SK-N-SH (cell line): ENCODE measurements around the gene ZCCHC10. TPM values are rescaled to one million over a fixed set of nuclear protein-coding genes. Genes with fewer than 3 reads are reported as not detected.

Experiments
- CTCF ChIA-PET: fragments of 300-600, 350-600 bp; formaldehyde crosslinking; extraction: SDS; loops from one replicate; lab custom pipeline; 2021; lab: Yijun Ruan, JAX
- POLR2A ChIA-PET: fragments of 350-600 bp; sonication (Branson Sonifier 250); formaldehyde crosslinking; extraction: SDS; loops from one replicate; lab custom pipeline; 2020; ENCODE audit warnings: antibody characterized with exemption, inconsistent platforms; lab: Yijun Ruan, JAX
- DNase-seq: peaks from one replicate; pipeline ENCODE4 v3.0.0; 2012
- H2AFZ ChIP-seq: fragments of 200-600 bp; sonication (generic); 2 replicates; pipeline ENCODE4 v1.8.1; 2016; ENCODE audit warnings: antibody characterized with exemption, mild to moderate bottlenecking, low read depth
- H3F3A ChIP-seq: fragments of 200-600 bp; sonication (generic); replicated peaks from 2 replicates; pipeline ENCODE3; 2016; ENCODE audit warnings: antibody characterized with exemption, mild to moderate bottlenecking; ENCODE audit not compliant: insufficient read depth
- H3K27ac ChIP-seq, 2 experiments: fragments of 200-500 bp in 1 of 2; fragments of 200-600 bp in 1 of 2; sonication (Bioruptor generic) in 1 of 2; sonication (generic), shearing (Covaris generic) in 1 of 2; 2 replicates each; pipeline versions ENCODE4 v1.5.1 to v1.6.1; 2014 to 2016; ENCODE audit warnings: low read depth in 2 of 2, inconsistent platforms in 1 of 2, low read length in 1 of 2, mild to moderate bottlenecking in 1 of 2, mixed read lengths in 1 of 2
- H3K27me3 ChIP-seq: fragments of 200-600 bp; sonication (generic), shearing (Covaris generic); 2 replicates; pipeline ENCODE4 v1.6.1; 2016; ENCODE audit warnings: mixed run types; ENCODE audit not compliant: insufficient read depth
- H3K36me3 ChIP-seq, 2 experiments: fragments of 200-500 bp in 1 of 2; fragments of 200-600 bp in 1 of 2; sonication (Bioruptor generic) in 1 of 2; sonication (generic) in 1 of 2; replicated peaks in 1 of 2; 2 replicates each; pipeline versions ENCODE3 to v1.5.1; 2014 to 2016; ENCODE audit warnings: low read length in 1 of 2, mild to moderate bottlenecking in 1 of 2; ENCODE audit not compliant: insufficient read depth in 2 of 2, control insufficient read depth in 1 of 2
- H3K4me1 ChIP-seq, 2 experiments: fragments of 200-500 bp in 1 of 2; fragments of 200-600 bp in 1 of 2; sonication (Bioruptor generic) in 1 of 2; sonication (generic), shearing (Covaris generic) in 1 of 2; 2 replicates each; pipeline versions ENCODE4 v1.5.1 to v1.6.1; 2014 to 2016; ENCODE audit warnings: low read depth in 1 of 2, low read length in 1 of 2, mixed run types in 1 of 2; ENCODE audit not compliant: insufficient read depth in 2 of 2, control insufficient read depth in 1 of 2
- H3K4me2 ChIP-seq: fragments of 200-600 bp; sonication (generic), shearing (Covaris generic); 2 replicates; pipeline ENCODE4 v1.6.1; 2017; ENCODE audit warnings: mixed run types
- H3K4me3 ChIP-seq, 2 experiments: fragments of 200-500 bp in 1 of 2; fragments of 200-600 bp in 1 of 2; sonication (Bioruptor generic) in 1 of 2; sonication (generic), shearing (Covaris generic) in 1 of 2; 2 replicates each; pipeline versions ENCODE4 v1.5.1 to v1.8.1; 2014 to 2016; ENCODE audit warnings: low read depth in 2 of 2, inconsistent platforms in 1 of 2, low read length in 1 of 2, mild to moderate bottlenecking in 1 of 2, mixed read lengths in 1 of 2, moderate library complexity in 1 of 2
- H3K79me2 ChIP-seq: fragments of 200-600 bp; sonication (generic); 2 replicates; pipeline ENCODE4 v1.8.1; 2017; ENCODE audit warnings: mild to moderate bottlenecking; ENCODE audit not compliant: insufficient read depth
- H3K9ac ChIP-seq: fragments of 200-600 bp; sonication (generic); 2 replicates; pipeline ENCODE4 v1.6.1; 2017; ENCODE audit warnings: mixed run types
- H3K9me2 ChIP-seq: fragments of 200-600 bp; sonication (generic); 2 replicates; pipeline ENCODE4 v1.6.1; 2017; ENCODE audit warnings: mixed run types
- H3K9me3 ChIP-seq: fragments of 200-600 bp; sonication (generic); 2 replicates; pipeline ENCODE4 v1.6.1; 2017; ENCODE audit warnings: mixed run types, mild to moderate bottlenecking, moderate library complexity
- H4K20me1 ChIP-seq: fragments of 200-600 bp; sonication (generic); 2 replicates; pipeline ENCODE4 v1.6.1; 2017; ENCODE audit warnings: mild to moderate bottlenecking, mixed run types; ENCODE audit not compliant: insufficient read depth
- CHD2 ChIP-seq: fragments of 150-350 bp; IDR thresholded peaks from 2 replicates; pipeline ENCODE4 v1.6.1; 2018; ENCODE audit warnings: low read length; ENCODE audit not compliant: partially characterized antibody
- ELF1 ChIP-seq: IDR thresholded peaks from 2 replicates; pipeline ENCODE4 v1.4.0; 2012
- EZH2phosphoT487 ChIP-seq: fragments of 200-600 bp; sonication (generic); IDR thresholded peaks from 2 replicates; pipeline ENCODE4 v1.6.1; 2017; ENCODE audit warnings: low read depth, mixed run types, mild to moderate bottlenecking, antibody characterized with exemption, moderate library complexity, borderline replicate concordance
- FOSL2 ChIP-seq: IDR thresholded peaks from 2 replicates; pipeline ENCODE4 v1.4.0; 2012; ENCODE audit warnings: low read depth, mild to moderate bottlenecking, moderate library complexity, borderline replicate concordance
- FOXJ3 ChIP-seq: sonication (generic); formaldehyde crosslinking; IDR thresholded peaks from 2 replicates; pipeline ENCODE4 v1.5.1; 2020; ENCODE audit warnings: mild to moderate bottlenecking, missing genetic modification reagents
- GABPA ChIP-seq: IDR thresholded peaks from 2 replicates; pipeline ENCODE4 v1.4.0; 2012; ENCODE audit warnings: low read depth, mild to moderate bottlenecking
- IRF3 ChIP-seq: fragments of 150-350 bp; IDR thresholded peaks from 2 replicates; pipeline ENCODE4 v1.6.1; 2016; ENCODE audit warnings: mild to moderate bottlenecking, low read depth, low read length
- MXI1 ChIP-seq: IDR thresholded peaks from 2 replicates; pipeline ENCODE4 v1.6.1; 2012; ENCODE audit warnings: mild to moderate bottlenecking, low read depth, low read length, improper control_type of control experiment
- NRF1 ChIP-seq: IDR thresholded peaks from 2 replicates; pipeline ENCODE4 v1.6.1; 2012; ENCODE audit warnings: low read depth, mild to moderate bottlenecking, low read length
- POLR2AphosphoS5 ChIP-seq: IDR thresholded peaks from 2 replicates; pipeline ENCODE4 v1.6.1; 2012; ENCODE audit warnings: low read depth, low read length
- RCOR1 ChIP-seq: fragments of 150-350 bp; IDR thresholded peaks from 2 replicates; pipeline ENCODE4 v1.6.1; 2017; ENCODE audit warnings: antibody characterized with exemption, low read length
- SIN3A ChIP-seq: IDR thresholded peaks from 2 replicates; pipeline ENCODE4 v1.6.1; 2012; ENCODE audit warnings: low read depth, mild to moderate bottlenecking, low read length, moderate library complexity, borderline replicate concordance
- TCF12 ChIP-seq: IDR thresholded peaks from 2 replicates; pipeline ENCODE4 v1.4.0; 2012
- TEAD4 ChIP-seq: IDR thresholded peaks from 2 replicates; pipeline ENCODE4 v1.4.0; 2012; ENCODE audit warnings: mild to moderate bottlenecking, borderline replicate concordance; ENCODE audit not compliant: insufficient read depth
- USF1 ChIP-seq: IDR thresholded peaks from 2 replicates; pipeline ENCODE4 v1.4.0; 2012; ENCODE audit warnings: low read depth, borderline replicate concordance
- ZBTB33 ChIP-seq: IDR thresholded peaks from 2 replicates; pipeline ENCODE4 v1.4.0; 2012; ENCODE audit warnings: low read depth, borderline replicate concordance
- WGBS: methylation state at CpG from one replicate; pipeline ENCODE4 v1.1.6; 2017; ENCODE audit warnings: low lambda C conversion rate; 5-methylcytosine and 5-hydroxymethylcytosine counted together
- polyA plus RNA-seq, 3 experiments: library from polyadenylated mRNA; depleted of rRNA; stranded (reverse); fragments of >200 nt; gene quantifications; 2 replicates each; pipeline ENCODE4 v1.2.3, GENCODE V29; 2012
- TF ChIP-seq, protein P1 (sequence below): IDR thresholded peaks from 2 replicates; pipeline ENCODE4 v1.4.0; 2012; ENCODE audit warnings: low read depth

The ZCCHC10 gene
- polyA plus RNA-seq, 1 of the 3 experiments (the other 2 are of a cell fraction) = 28.4 TPM

- H3K79me2 ChIP-seq = peaks cover 81% of the 10 kb centered on the region
- H3K36me3 ChIP-seq = peaks cover 0 to 6% of the 10 kb centered on the region in 2 experiments
- H2AFZ ChIP-seq = no peak overlapping the region
- peaks cover 57% of the 10 kb centered on the region for H4K20me1 ChIP-seq
- H3K9ac ChIP-seq = peak overlapping the region; percentile 99; the same call in 1 of the 2 replicates
- no peak overlapping the region; a peak in 1 of 4 replicates for H3K27ac ChIP-seq
- peaks cover 11 to 25% of the 10 kb centered on the region in 2 experiments; a peak in 3 of 4 replicates for H3K4me1 ChIP-seq
- peak overlapping the region; percentile 96 for H3K4me2 ChIP-seq
- no peaks in the 10 kb centered on the region for H3K9me3 ChIP-seq
- WGBS = 85% methylated on average over 15 of the region's 15 CpGs
- no peaks in the 10 kb centered on the region for H3K9me2 ChIP-seq
- DNase-seq = no peak
- TF ChIP-seq POLR2AphosphoS5 (no peak), FOXJ3 (CRISPR knock-in tag) (no peak), FOSL2 (no peak), RCOR1 (no peak), CHD2 (no peak), ZBTB33 (no peak), IRF3 (no peak)
- TF ChIP-seq, all 33 proteins: peak for 0
- Histone ChIP-seq H3K27me3 (no peaks in the 10 kb centered on the region), H3K4me3 (peak overlapping the region; percentile 97), H3F3A (peaks cover 38% of the 10 kb centered on the region)
- ChIA-PET POLR2A (no interaction called here), CTCF (no interaction called here)
Observed at GRCh38 chr5:133053448-133053847, 27.1 kb upstream of the ZCCHC10 start.

- H3K27ac ChIP-seq = peak overlapping the region; percentile 97 to 99
- peaks cover 11 to 25% of the 10 kb centered on the region in 2 experiments; a peak in 3 of 4 replicates for H3K4me1 ChIP-seq
- peaks cover 0 to 6% of the 10 kb centered on the region in 2 experiments for H3K36me3 ChIP-seq
- peaks cover 46% of the 10 kb centered on the region for H3F3A ChIP-seq
- H4K20me1 ChIP-seq = peaks cover 48% of the 10 kb centered on the region
- ChIA-PET POLR2A (interaction anchor here (0.6 to 1.9 kb wide), 7 partner anchors 17 to 1686 kb away, joined by 3 to 5 read pairs (median 3); partner anchors contain the start of genes AFF4, CAMLG, GDF9 and PPP2CA), CTCF (interaction anchor here (1.5 to 1.8 kb wide), 2 partner anchors 10 to 169 kb away, joined by 4 to 6 read pairs; no protein-coding TSS in a partner anchor)
- DNase-seq = peak; percentile 80
- no peaks in the 10 kb centered on the region for H3K9me2 ChIP-seq
- H3K79me2 ChIP-seq = peaks cover 72% of the 10 kb centered on the region
- H3K4me3 ChIP-seq = peak overlapping the region; percentile 97
- H3K9ac ChIP-seq = peak overlapping the region; percentile 99
- H3K27me3 ChIP-seq = no peaks in the 10 kb centered on the region
- peak overlapping the region; percentile 75; the same call in 1 of the 2 replicates for H2AFZ ChIP-seq
- under 1% methylated on average over 46 of the region's 59 CpGs for WGBS
- H3K4me2 ChIP-seq = peak overlapping the region; percentile 96
- no peaks in the 10 kb centered on the region for H3K9me3 ChIP-seq
- TF ChIP-seq SIN3A = 0 out of 2 replicates have a peak, but pooled peaks have one; percentile 53
- TF ChIP-seq USF1 = peak; percentile 75; the same call in 1 of the 2 replicates
- TF ChIP-seq GABPA = 0 out of 2 replicates have a peak, but pooled peaks have one; percentile 37
- peak; percentile 94 for TF ChIP-seq MXI1
- no peak for TF ChIP-seq NRF1
- TF ChIP-seq CHD2 = peak; percentile 64
- TF ChIP-seq, protein P1, sequence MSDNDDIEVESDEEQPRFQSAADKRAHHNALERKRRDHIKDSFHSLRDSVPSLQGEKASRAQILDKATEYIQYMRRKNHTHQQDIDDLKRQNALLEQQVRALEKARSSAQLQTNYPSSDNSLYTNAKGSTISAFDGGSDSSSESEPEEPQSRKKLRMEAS = peak; percentile 92
- TF ChIP-seq EZH2phosphoT487 = no peak
- TF ChIP-seq ELF1 = peak; percentile 55; the same call in 1 of the 2 replicates
- TF ChIP-seq TEAD4 = no peak
- no peak for TF ChIP-seq FOSL2
- TF ChIP-seq ZBTB33 = no peak
- TF ChIP-seq TCF12 = 0 out of 2 replicates have a peak, but pooled peaks have one; percentile 11
- no peak for TF ChIP-seq FOXJ3 (CRISPR knock-in tag)
Observed at GRCh38 chr5:133052317-133053175, 26.2 kb upstream of the ZCCHC10 start.
